Small intestine (tissue), 7 donors: ENCODE measurements around the gene RAD21L1. TPM values are rescaled to one million over a fixed set of nuclear protein-coding genes. Genes with fewer than 3 reads are reported as not detected.
A peak's percentile ranks its signal among the peaks of the same experiment; 100 is the strongest.

Experiments
- DNase-seq, 2 donors: peaks; one replicate each; pipeline versions ENCODE4 v3.0.0 to v3.0.0-alpha.2; 2013
- FAIRE-seq: peaks from 2 replicates; lab custom pipeline; 2012; peaks lifted over from hg19 to GRCh38; lab: Jason Lieb, UNC
- H3K27ac ChIP-seq, 3 donors: one replicate each; pipeline ENCODE4 v1.5.1; 2013; ENCODE audit warnings: low read length in 2 of 3, mild to moderate bottlenecking in 2 of 3, control low read depth in 1 of 3, inconsistent platforms in 1 of 3, low read depth in 1 of 3, moderate library complexity in 1 of 3
- H3K27me3 ChIP-seq, 3 donors: one replicate each; pipeline ENCODE4 v1.6.1; 2013; ENCODE audit warnings: low read length in 3 of 3, inconsistent platforms in 1 of 3; ENCODE audit not compliant: control insufficient read depth in 3 of 3, insufficient read depth in 3 of 3
- H3K36me3 ChIP-seq, 3 donors: one replicate each; pipeline ENCODE4 v1.6.1; 2013; ENCODE audit warnings: low read length in 3 of 3, inconsistent platforms in 1 of 3, low read depth in 1 of 3, mild to moderate bottlenecking in 1 of 3, moderate library complexity in 1 of 3; ENCODE audit not compliant: control insufficient read depth in 3 of 3, insufficient read depth in 2 of 3
- H3K4me1 ChIP-seq, 3 donors: one replicate each; pipeline ENCODE4 v1.6.1; 2013; ENCODE audit warnings: low read length in 2 of 3, inconsistent platforms in 1 of 3, low read depth in 1 of 3, mild to moderate bottlenecking in 1 of 3, moderate library complexity in 1 of 3; ENCODE audit not compliant: control insufficient read depth in 3 of 3, insufficient read depth in 2 of 3
- H3K4me3 ChIP-seq, 3 donors: one replicate each; pipeline ENCODE4 v1.5.1; 2013; ENCODE audit warnings: low read length in 3 of 3, control low read depth in 1 of 3, inconsistent platforms in 1 of 3, low read depth in 1 of 3, mild to moderate bottlenecking in 1 of 3, moderate library complexity in 1 of 3
- H3K9me3 ChIP-seq, 2 donors: one replicate each; pipeline ENCODE4 v1.6.1; 2013; ENCODE audit warnings: low read depth in 1 of 2, low read length in 1 of 2; ENCODE audit not compliant: control insufficient read depth in 2 of 2, insufficient read depth in 1 of 2
- WGBS, 3 donors: extraction: QIAGEN DNeasy Blood & Tissue Kit; methylation state at CpG; one replicate each; pipeline ENCODE4 v1.1.7; 2013; 5-methylcytosine and 5-hydroxymethylcytosine counted together
- polyA plus RNA-seq, 4 donors: library from polyadenylated mRNA; stranded (reverse) in 3 of 4; unstranded in 1 of 4; fragments of 200-250 nt in 3 of 4; fragments of 120-200 nt in 1 of 4; gene quantifications; one replicate each; pipeline versions ENCODE4 v1.2.1 to v1.2.3, GENCODE V29; 2013
- donor health status: healthy with polysubstance abuse.
- donor health status: control.
- donor health status: control.
- donor health status: Bipolar disorder and iron deficiency.
- donor health status: healthy.

RAD21L1 gene
- polyA plus RNA-seq, 4 donors, result not detected

DNA sequence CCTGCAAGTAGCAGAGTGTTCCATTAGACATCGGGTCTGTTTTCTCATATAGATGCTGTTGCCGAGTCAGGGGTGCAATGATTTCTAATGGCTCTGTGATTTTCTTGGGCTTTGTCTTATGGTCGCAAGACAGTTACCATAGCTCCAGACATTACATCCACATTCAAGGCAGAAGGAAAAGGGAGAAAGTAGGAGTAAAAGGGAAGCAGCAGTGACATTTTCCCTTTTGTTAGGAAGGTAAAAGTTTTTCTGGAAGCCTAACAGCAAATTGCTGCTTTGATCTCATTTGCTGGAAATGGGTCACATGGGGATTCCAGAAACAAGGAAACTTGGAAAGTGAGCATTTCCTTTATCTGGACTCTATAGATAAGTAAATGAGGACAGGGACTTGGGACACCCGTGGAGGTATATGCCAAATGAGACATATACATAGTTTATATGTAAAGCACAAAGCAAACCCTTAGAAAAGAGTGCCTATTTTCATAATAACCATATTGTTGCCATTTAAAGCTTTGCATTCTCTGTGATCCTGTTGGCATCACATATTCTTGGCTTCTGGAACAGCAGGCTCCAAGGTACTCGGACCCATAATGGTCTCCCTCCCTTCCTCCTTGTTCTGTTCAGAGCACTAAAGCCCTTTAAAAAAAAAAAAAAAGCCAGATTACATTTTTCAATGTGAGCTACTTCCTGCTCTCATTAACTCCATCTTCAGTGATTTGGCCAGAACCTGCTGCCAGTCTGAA lies 22.9 kb upstream of the RAD21L1 start, which contains the start of gene C20orf202:
TSS of gene C20orf202 (plus strand) at position 693 of the 743 bp plus-strand sequence. CDS start 132 bp downstream, outside the sequence.
- H3K27me3 ChIP-seq, result no peaks in the 10 kb centered on the region
- H3K27ac ChIP-seq, result no peak within 1 kb of the TSS
- FAIRE-seq (no peak), DNase-seq (no peak)
- no peak within 1 kb of the TSS for H3K4me3 ChIP-seq
- no peaks in the 10 kb centered on the region for H3K4me1 ChIP-seq
- no peaks in the 10 kb centered on the region for H3K9me3 ChIP-seq
- WGBS, 3 donors, result 57 to 64% (median 58%) methylated on average over 5 of the region's 5 CpGs
- no peaks in the 10 kb centered on the region for H3K36me3 ChIP-seq

DNA sequence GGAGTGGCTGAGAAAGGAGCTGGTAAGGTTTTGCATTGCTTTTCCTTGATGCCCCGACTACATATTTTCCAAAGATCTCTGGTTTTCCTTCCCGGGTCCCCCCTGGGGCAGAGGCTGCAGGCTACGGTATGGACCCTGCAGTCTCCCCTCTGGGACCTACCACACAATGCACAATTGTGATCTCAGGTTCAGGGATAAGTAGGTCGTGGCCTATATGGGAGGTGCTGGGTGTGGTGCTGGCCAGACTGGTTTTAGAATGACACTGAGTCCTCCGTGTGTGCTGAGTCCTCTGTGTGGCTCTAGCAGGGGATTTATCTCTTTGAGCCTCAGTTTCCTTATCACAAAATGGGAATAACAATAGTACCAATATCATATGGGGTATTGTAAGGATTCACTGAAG lies 22.2 kb upstream of the RAD21L1 start:
- Histone ChIP-seq H3K36me3 (no peaks in the 10 kb centered on the region), H3K4me1 (no peaks in the 10 kb centered on the region), H3K27ac (no peak overlapping the region), H3K9me3 (no peaks in the 10 kb centered on the region), H3K27me3 (no peaks in the 10 kb centered on the region), H3K4me3 (no peak overlapping the region)
- 26 to 49% (median 34%) methylated on average over 5 of the region's 5 CpGs for WGBS, 3 donors
- no peak for FAIRE-seq
- peak in 1 of 2 donors; percentile 21 for DNase-seq

DNA sequence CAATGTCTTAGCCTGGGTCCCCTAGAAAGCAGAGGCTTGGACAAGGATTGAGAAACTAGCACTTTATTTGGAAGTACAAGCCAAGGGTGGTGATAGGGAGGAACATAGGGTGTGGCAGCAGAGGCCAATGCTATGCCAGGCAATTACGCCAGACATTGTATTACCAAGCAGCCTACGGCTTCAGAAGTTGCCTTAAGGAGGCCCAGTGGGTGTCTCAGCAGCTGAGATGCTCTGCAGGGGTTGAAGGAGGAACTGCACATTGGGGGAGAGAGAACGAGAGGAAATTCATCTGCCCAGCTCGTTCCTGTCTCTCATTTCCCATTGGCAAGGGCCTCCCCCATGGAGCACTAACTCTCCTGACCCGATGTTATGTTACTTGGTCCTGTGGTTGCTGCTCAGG lies 21.7 kb upstream of the RAD21L1 start:
- H3K9me3 ChIP-seq, result no peaks in the 10 kb centered on the region
- H3K27ac ChIP-seq, result no peak overlapping the region
- 47 to 54% (median 52%) methylated on average over 5 of the region's 5 CpGs for WGBS, 3 donors
- H3K4me3 ChIP-seq, result no peak overlapping the region
- peak in 1 of 2 donors; percentile 51 for DNase-seq
- no peak for FAIRE-seq
- H3K27me3 ChIP-seq, result no peaks in the 10 kb centered on the region
- H3K4me1 ChIP-seq, result no peaks in the 10 kb centered on the region
- no peaks in the 10 kb centered on the region for H3K36me3 ChIP-seq

DNA sequence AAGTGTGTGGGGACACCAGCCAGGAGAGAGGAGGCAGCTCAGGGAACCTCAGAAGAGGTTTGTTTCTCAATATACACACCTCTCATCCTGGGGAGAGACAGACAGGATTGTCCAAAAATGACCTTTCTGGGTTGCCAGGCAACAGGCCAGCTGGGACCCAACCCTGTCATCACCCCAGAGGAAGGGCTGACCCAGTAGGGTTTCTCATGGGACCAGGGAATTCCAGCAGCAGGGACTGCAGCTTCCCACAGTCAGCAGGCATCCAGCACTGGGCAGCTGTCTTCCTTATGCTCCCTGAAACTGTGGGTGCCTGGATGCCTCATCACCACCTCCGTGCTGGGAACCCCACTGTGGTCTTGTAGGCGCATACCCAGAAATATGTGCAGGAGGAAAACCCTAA lies 21.3 kb upstream of the RAD21L1 start:
- 87 to 94% (median 93%) methylated on average over 2 of the region's 2 CpGs for WGBS, 3 donors
- Histone ChIP-seq H3K4me3 (no peak overlapping the region), H3K36me3 (no peaks in the 10 kb centered on the region), H3K9me3 (no peaks in the 10 kb centered on the region), H3K27me3 (no peaks in the 10 kb centered on the region), H3K4me1 (no peaks in the 10 kb centered on the region), H3K27ac (no peak overlapping the region)
- FAIRE-seq, result no peak
- DNase-seq, result no peak

DNA sequence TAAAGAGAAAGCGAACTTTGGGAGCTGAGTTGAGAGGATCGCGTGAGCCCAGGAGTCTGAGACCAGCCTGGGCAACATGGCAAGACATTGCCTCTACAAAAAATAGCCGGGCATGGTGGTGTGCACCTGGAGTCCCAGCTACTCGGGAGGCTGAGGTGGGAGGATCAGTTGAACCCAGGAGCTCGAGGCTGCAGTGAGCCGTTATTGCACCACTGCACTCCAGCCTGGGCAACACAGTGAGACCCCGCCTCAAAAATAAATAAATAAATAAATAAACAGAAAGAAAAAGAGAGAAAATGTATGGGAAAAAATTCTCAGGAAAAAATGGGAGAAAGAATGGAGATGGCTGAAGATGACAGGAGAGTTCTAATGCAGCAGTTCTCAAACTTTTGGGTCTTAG lies 20.0 kb upstream of the RAD21L1 start:
- no peak overlapping the region for H3K27ac ChIP-seq
- no peak for FAIRE-seq
- no peaks in the 10 kb centered on the region for H3K9me3 ChIP-seq
- no peaks in the 10 kb centered on the region for H3K36me3 ChIP-seq
- no peaks in the 10 kb centered on the region for H3K4me1 ChIP-seq
- WGBS, 3 donors, result 90 to 94% (median 92%) methylated on average over 8 of the region's 8 CpGs
- no peak overlapping the region for H3K4me3 ChIP-seq
- no peak for DNase-seq
- no peaks in the 10 kb centered on the region for H3K27me3 ChIP-seq

DNA sequence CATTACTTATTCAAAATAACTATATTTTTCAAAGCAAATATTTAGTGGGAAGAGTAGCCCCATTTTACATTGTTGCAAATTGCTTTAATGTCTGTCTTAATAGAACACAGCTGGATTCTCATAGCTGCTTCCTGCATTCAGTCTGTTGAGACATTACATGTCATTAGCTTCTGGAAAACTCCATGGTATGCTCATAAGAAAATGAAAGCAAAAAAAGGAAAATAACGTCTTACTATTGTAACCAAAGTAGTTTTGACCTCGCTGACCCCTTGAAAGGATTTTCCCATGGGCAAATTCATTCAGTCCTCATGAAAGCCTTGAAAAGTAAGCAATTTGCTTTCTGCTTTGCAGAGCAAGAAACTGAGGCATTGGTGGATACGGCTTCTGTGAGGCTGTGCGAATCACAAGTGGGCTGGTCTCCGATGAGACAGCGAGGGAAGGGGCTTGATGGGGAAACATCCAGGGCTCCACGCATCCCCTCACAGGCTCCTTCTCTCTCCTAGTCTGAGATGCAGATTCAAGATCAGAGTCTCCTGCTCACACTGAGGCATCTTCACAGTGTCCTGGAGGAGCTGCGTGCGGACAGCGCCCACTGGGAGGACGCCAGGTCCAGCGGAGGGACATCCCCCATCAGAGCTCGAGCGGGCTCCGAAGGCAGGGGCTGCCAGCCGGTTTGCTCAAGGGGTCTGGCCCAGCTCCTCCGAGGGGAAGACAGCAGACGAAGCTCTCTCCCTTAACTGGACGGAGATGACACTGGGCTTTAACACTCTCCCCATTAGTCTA lies 19.3 kb upstream of the RAD21L1 start:
- Histone ChIP-seq H3K9me3 (no peaks in the 10 kb centered on the region), H3K4me3 (no peak overlapping the region), H3K36me3 (no peaks in the 10 kb centered on the region), H3K27me3 (no peaks in the 10 kb centered on the region), H3K4me1 (no peaks in the 10 kb centered on the region), H3K27ac (no peak overlapping the region)
- 70 to 89% (median 80%) methylated on average over 19 of the region's 19 CpGs for WGBS, 3 donors
- FAIRE-seq, result no peak
- DNase-seq, result no peak

DNA sequence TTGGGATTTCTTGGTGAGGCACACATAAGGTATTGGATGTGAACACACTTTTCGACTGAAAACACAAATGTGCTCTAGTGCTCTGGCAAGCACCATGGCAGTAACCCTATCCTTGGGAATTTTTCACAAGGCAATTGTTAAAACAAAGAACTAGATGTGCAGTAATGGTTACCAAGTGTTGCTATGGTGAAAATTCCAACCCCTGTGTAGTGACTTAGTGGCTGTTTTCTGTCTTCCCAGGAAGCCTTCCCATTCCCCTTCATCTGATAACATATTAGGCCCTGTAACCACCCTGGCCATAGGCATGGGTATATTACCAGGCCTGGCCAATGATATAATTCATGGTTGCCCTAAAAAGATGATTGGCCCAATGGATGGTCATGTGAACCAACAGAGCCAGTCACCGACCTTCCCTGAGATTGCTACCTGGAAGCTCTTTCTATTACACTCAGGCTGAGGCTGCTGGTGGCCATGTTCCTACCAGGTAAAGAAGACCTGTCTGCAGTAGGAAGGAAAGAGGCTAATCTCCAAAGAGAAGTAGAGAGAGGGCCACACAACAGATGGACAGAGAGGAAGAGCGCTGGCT lies 18.5 kb upstream of the RAD21L1 start:
- Histone ChIP-seq H3K4me3 (no peak overlapping the region), H3K27ac (no peak overlapping the region), H3K4me1 (no peaks in the 10 kb centered on the region), H3K36me3 (no peaks in the 10 kb centered on the region), H3K9me3 (no peaks in the 10 kb centered on the region), H3K27me3 (no peaks in the 10 kb centered on the region)
- 91 to 97% (median 93%) methylated on average over 3 of the region's 3 CpGs for WGBS, 3 donors
- DNase-seq (no peak), FAIRE-seq (no peak)
